Naive thymus-derived CD8-positive, alpha-beta T cell (primary cell): Measurements from ENCODE around the gene RHBDL1. TPM values are rescaled to one million over a fixed set of nuclear protein-coding genes. Genes with fewer than 3 reads are reported as not detected.
"Not testable (repeated sequence)": the region's sequence is repeated elsewhere in the genome, so short reads cannot be mapped to it uniquely, and the experiment has no call there.

ENCODE experiments used
- ATAC-seq, 2 donors: fragments of 150-1000 bp; cut with Tn5 transposase in 1 of 2; sonication (Bioruptor Pico), chemical (Tn5 transposase) in 1 of 2; 1 replicate in 1 of 2; 2 replicates in 1 of 2; pipeline ENCODE4 v1.10.0; 2021; ENCODE audit warnings: mild to moderate bottlenecking in 2 of 2, moderate library complexity in 2 of 2
- POLR2A ChIA-PET: fragments of 350-600 bp; sonication (Branson Sonifier 250); formaldehyde crosslinking; loops from one replicate; lab custom pipeline; 2021; ENCODE audit warnings: antibody characterized with exemption; lab: Charles Lee
- DNase-seq, 10 donors: peaks; one replicate each; pipeline versions ENCODE4 v3.0.0 to v3.0.0-alpha.2; 2020 to 2022
- H3K27ac Mint-ChIP-seq, 10 donors: one replicate each; pipeline ENCODE4 v1.8.0; 2020 to 2022; ENCODE audit warnings: mild to moderate bottlenecking in 10 of 10, mixed read lengths in 10 of 10, moderate library complexity in 4 of 10, inconsistent platforms in 1 of 10
- H3K27me3 Mint-ChIP-seq, 5 donors: one replicate each; pipeline ENCODE4 v1.8.0; 2021 to 2022; ENCODE audit warnings: mixed read lengths in 5 of 5
- H3K36me3 Mint-ChIP-seq, 3 donors: one replicate each; pipeline ENCODE4 v1.8.0; 2020 to 2022; ENCODE audit warnings: mixed read lengths in 3 of 3, mild to moderate bottlenecking in 2 of 3, inconsistent platforms in 1 of 3
- H3K4me1 Mint-ChIP-seq, 4 donors: one replicate each; pipeline ENCODE4 v1.8.0; 2021 to 2022; ENCODE audit warnings: mixed read lengths in 4 of 4
- H3K4me3 Mint-ChIP-seq, 10 donors: one replicate each; pipeline ENCODE4 v1.8.0; 2020 to 2022; ENCODE audit warnings: mild to moderate bottlenecking in 10 of 10, mixed read lengths in 10 of 10, moderate library complexity in 6 of 10, inconsistent platforms in 1 of 10
- H3K9me3 Mint-ChIP-seq, 9 donors: one replicate each; pipeline ENCODE4 v1.8.0; 2020 to 2022; ENCODE audit warnings: mixed read lengths in 9 of 9, mild to moderate bottlenecking in 3 of 9, inconsistent platforms in 1 of 9, moderate library complexity in 1 of 9
- polyA plus RNA-seq, 3 donors: library from polyadenylated mRNA; unstranded; fragments of 300-500 nt; fragmentation: Illumina TruSeq; gene quantifications; one replicate each; pipeline ENCODE4 v1.2.3, GENCODE V29; 2021
- total RNA-seq, 8 experiments: library from RNA in 2 of 8; stranded (reverse) in 2 of 8; gene quantifications; one replicate each; pipeline ENCODE4 v1.2.3 and lab custom pipeline; 2021 to 2026

Gene RHBDL1
- total and polyA plus RNA-seq, 5 experiments from 2014 or later = 1.3 to 1.4 TPM; not detected in 3

GRCh38 chr16:686459-687260 is 11.2 kb downstream of the RHBDL1 start:
- peaks cover 0 to 9% (median 3%) of the 10 kb centered on the region in 3 donors for H3K36me3 Mint-ChIP-seq
- ATAC-seq (no peak), DNase-seq (no peak)
- H3K27ac Mint-ChIP-seq = peak overlapping the region in 1 of 10 donors; percentile 25
- POLR2A ChIA-PET = interaction anchor here (0.7 to 3.6 kb wide), 5 partner anchors 9 to 50 kb away, joined by 3 to 38 read pairs (median 4); partner anchors contain the start of genes METTL26 and RHBDL1
- H3K9me3 Mint-ChIP-seq = no peaks in the 10 kb centered on the region
- H3K4me1 Mint-ChIP-seq = peaks cover 9 to 54% (median 38%) of the 10 kb centered on the region in 4 donors
- H3K27me3 Mint-ChIP-seq = no peaks in the 10 kb centered on the region
- H3K4me3 Mint-ChIP-seq = peak overlapping the region in 2 of 10 donors; percentile 19 to 53

- Mint-ChIP-seq H3K36me3 (peaks cover 0 to 4% (median 2%) of the 10 kb centered on the region in 3 donors), H3K27me3 (peaks cover 0 to 2% (median 0%) of the 10 kb centered on the region in 5 donors), H3K4me3 (peak overlapping the region in 3 of 10 donors; percentile 36 to 54 (median 48)), H3K4me1 (peaks cover 6 to 48% (median 32%) of the 10 kb centered on the region in 4 donors), H3K9me3 (no peaks in the 10 kb centered on the region), H3K27ac (peak overlapping the region in 2 of 10 donors; percentile 21 to 84)
- ATAC-seq (no peak), DNase-seq (no peak)
- POLR2A ChIA-PET = interaction anchor here (0.7 to 0.9 kb wide), 3 partner anchors 8 to 45 kb away, joined by 3 read pairs; no protein-coding TSS in a partner anchor
Measured at GRCh38 chr16:687499-687898, 12.0 kb downstream of the RHBDL1 start.

- ATAC-seq = no peak
- Mint-ChIP-seq H3K9me3 (no peaks in the 10 kb centered on the region), H3K4me1 (peaks cover 5 to 45% (median 28%) of the 10 kb centered on the region in 4 donors), H3K36me3 (peaks cover 0 to 3% (median 0%) of the 10 kb centered on the region in 3 donors), H3K4me3 (peak overlapping the region; percentile 82 to 95 (median 91)), H3K27ac (peak overlapping the region; percentile 71 to 95 (median 88)), H3K27me3 (peaks cover 0 to 2% (median 0%) of the 10 kb centered on the region in 5 donors)
- POLR2A ChIA-PET = interaction anchor here (0.6 to 2.3 kb wide), 18 partner anchors 9 to 1276 kb away, joined by 3 to 37 read pairs (median 4); partner anchors contain the start of genes ANTKMT, CCDC78, CIAO3 and HAGHL
- DNase-seq = no peak
Measured at GRCh38 chr16:689175-689897, 13.9 kb downstream of the RHBDL1 start.

GRCh38 chr16:691242-691641 is 15.8 kb downstream of the RHBDL1 start:
- H3K9me3 Mint-ChIP-seq, H3K27me3 Mint-ChIP-seq, DNase-seq, H3K36me3 Mint-ChIP-seq, POLR2A ChIA-PET, ATAC-seq: not testable (repeated sequence)
- peaks cover 9 to 54% (median 31%) of the 10 kb centered on the region in 4 donors for H3K4me1 Mint-ChIP-seq
- H3K27ac Mint-ChIP-seq = peak overlapping the region in 8 of 10 donors; percentile 21 to 89 (median 58)
- peak overlapping the region; percentile 18 to 95 (median 84) for H3K4me3 Mint-ChIP-seq

GRCh38 chr16:692356-693108 is 17.1 kb downstream of the RHBDL1 start:
- H3K27me3 Mint-ChIP-seq = peaks cover 0 to 2% (median 0%) of the 10 kb centered on the region in 5 donors
- H3K4me3 Mint-ChIP-seq = peak overlapping the region; percentile 2 to 82 (median 59)
- H3K36me3 Mint-ChIP-seq = no peaks in the 10 kb centered on the region
- H3K4me1 Mint-ChIP-seq = peaks cover 9 to 59% (median 32%) of the 10 kb centered on the region in 4 donors
- peak overlapping the region in 5 of 10 donors; percentile 26 to 68 (median 53) for H3K27ac Mint-ChIP-seq
- ATAC-seq = no peak
- no peaks in the 10 kb centered on the region for H3K9me3 Mint-ChIP-seq
- no peak for DNase-seq
- POLR2A ChIA-PET = interaction anchor here (0.9 to 5.2 kb wide), 5 partner anchors 8 to 56 kb away, joined by 3 to 56 read pairs (median 49); partner anchors contain the start of genes ANTKMT, CCDC78, HAGHL and JMJD8

- Mint-ChIP-seq H3K4me1 (peaks cover 9 to 53% (median 32%) of the 10 kb centered on the region in 4 donors), H3K36me3 (no peaks in the 10 kb centered on the region), H3K27ac (peak overlapping the region in 3 of 10 donors; percentile 20 to 40 (median 28)), H3K27me3 (peaks cover 0 to 2% (median 0%) of the 10 kb centered on the region in 5 donors), H3K4me3 (peak overlapping the region in 9 of 10 donors; percentile 4 to 82 (median 44)), H3K9me3 (no peaks in the 10 kb centered on the region)
- peak in 1 of 2 donors; percentile 1 for ATAC-seq
- no peak for DNase-seq
- POLR2A ChIA-PET = interaction anchor here (0.9 to 5.2 kb wide), 5 partner anchors 9 to 57 kb away, joined by 3 to 56 read pairs (median 49); partner anchors contain the start of genes ANTKMT, CCDC78, HAGHL and JMJD8
Measured at GRCh38 chr16:693364-693763, 17.9 kb downstream of the RHBDL1 start.

- Mint-ChIP-seq H3K27ac (peak overlapping the region in 2 of 10 donors; percentile 13 to 28), H3K9me3 (no peaks in the 10 kb centered on the region), H3K27me3 (peaks cover 0 to 2% (median 0%) of the 10 kb centered on the region in 5 donors), H3K36me3 (no peaks in the 10 kb centered on the region), H3K4me1 (peaks cover 9 to 49% (median 31%) of the 10 kb centered on the region in 4 donors), H3K4me3 (peak overlapping the region in 9 of 10 donors; percentile 4 to 82 (median 34))
- DNase-seq = peak in 6 of 10 donors; percentile 56 to 69 (median 58)
- ATAC-seq = peak in 1 of 2 donors; percentile 43
- POLR2A ChIA-PET = interaction anchor here (0.9 to 5.2 kb wide), 8 partner anchors 9 to 57 kb away, joined by 3 to 56 read pairs (median 28); partner anchors contain the start of genes ANTKMT, CCDC78, HAGHL and JMJD8
Measured at GRCh38 chr16:693766-694165, 18.3 kb downstream of the RHBDL1 start.

GRCh38 chr16:694187-694862 is 18.9 kb downstream of the RHBDL1 start:
- peak overlapping the region in 3 of 10 donors; percentile 29 to 78 (median 49) for H3K27ac Mint-ChIP-seq
- H3K36me3 Mint-ChIP-seq = no peaks in the 10 kb centered on the region
- H3K27me3 Mint-ChIP-seq = peaks cover 0 to 2% (median 0%) of the 10 kb centered on the region in 5 donors
- H3K9me3 Mint-ChIP-seq = no peaks in the 10 kb centered on the region
- POLR2A ChIA-PET = interaction anchor here (1.1 to 5.2 kb wide), 12 partner anchors 9 to 94 kb away, joined by 3 to 56 read pairs (median 14); partner anchors contain the start of genes ANTKMT, CCDC78, CHTF18 and HAGHL
- H3K4me3 Mint-ChIP-seq = peak overlapping the region; percentile 72 to 87 (median 80)
- DNase-seq (no peak), ATAC-seq (peak; percentile 22 to 25)
- peaks cover 9 to 49% (median 28%) of the 10 kb centered on the region in 4 donors for H3K4me1 Mint-ChIP-seq

- Mint-ChIP-seq H3K4me3 (peak overlapping the region in 8 of 10 donors; percentile 26 to 82 (median 43)), H3K27ac (peak overlapping the region in 1 of 10 donors; percentile 13), H3K36me3 (no peaks in the 10 kb centered on the region), H3K27me3 (peaks cover 0 to 2% (median 0%) of the 10 kb centered on the region in 5 donors), H3K9me3 (no peaks in the 10 kb centered on the region), H3K4me1 (peaks cover 9 to 48% (median 27%) of the 10 kb centered on the region in 4 donors)
- POLR2A ChIA-PET = interaction anchor here (0.5 to 5.2 kb wide), 22 partner anchors 9 to 1460 kb away, joined by 3 to 56 read pairs (median 6); partner anchors contain the start of genes ANTKMT, CCDC78, CHTF18 and CIAO3
- no peak for DNase-seq
- ATAC-seq = peak; percentile 3 to 7
Measured at GRCh38 chr16:694863-695354, 19.4 kb downstream of the RHBDL1 start.

GRCh38 chr16:695355-696089 is 20.1 kb downstream of the RHBDL1 start:
- peak; percentile 43 to 83 (median 63) for DNase-seq
- peaks cover 9 to 46% (median 22%) of the 10 kb centered on the region in 4 donors for H3K4me1 Mint-ChIP-seq
- peak overlapping the region in 7 of 10 donors; percentile 42 to 85 (median 77) for H3K27ac Mint-ChIP-seq

More at GRCh38 chr16:695355-696089, 20.1 kb downstream of the RHBDL1 start:
- POLR2A ChIA-PET = interaction anchor here (0.5 to 5.2 kb wide), 27 partner anchors 8 to 1460 kb away, joined by 3 to 56 read pairs (median 5); partner anchors contain the start of genes ANTKMT, CCDC78, CHTF18 and CIAO3
- Mint-ChIP-seq H3K4me3 (peak overlapping the region; percentile 77 to 86 (median 82)), H3K9me3 (no peaks in the 10 kb centered on the region), H3K27me3 (peaks cover 0 to 2% (median 0%) of the 10 kb centered on the region in 5 donors), H3K36me3 (no peaks in the 10 kb centered on the region)
- peak; percentile 67 to 71 for ATAC-seq
